ENCODE measurements around the gene SMC3.
A peak's percentile ranks its signal among the peaks of the same experiment; 100 is the strongest.

SMC3 gene

DNA sequence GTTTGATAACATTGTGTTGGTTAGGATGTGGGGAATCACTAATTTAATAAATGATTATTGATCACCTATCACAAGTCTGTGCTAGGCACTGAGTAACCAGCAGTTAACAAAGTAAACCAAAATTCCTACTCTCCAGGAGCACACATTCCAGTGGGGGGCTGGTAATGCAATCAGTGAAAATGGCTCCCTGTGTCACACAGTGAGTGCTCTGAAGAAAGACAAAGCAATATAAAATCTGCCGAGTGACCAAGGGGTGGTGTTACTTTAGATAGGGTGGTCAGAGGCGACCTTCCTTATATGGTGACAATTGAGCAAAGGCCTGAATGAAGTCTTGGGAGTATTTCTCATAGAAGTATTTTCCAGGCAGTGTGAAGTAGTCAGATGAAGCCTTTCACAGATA is 13.6 kb upstream of the SMC3 start:
- DNase-seq (ENCODE audit: low spot score) = no peak
- in situ Hi-C loops (cut with MboI; ENCODE audit: low sequenced_read_pairs, unreplicated experiment) = loop anchor here (5.0 kb wide), 1 partner anchor 247 kb away; no protein-coding TSS in a partner anchor
- TF ChIP-seq, protein P1, sequence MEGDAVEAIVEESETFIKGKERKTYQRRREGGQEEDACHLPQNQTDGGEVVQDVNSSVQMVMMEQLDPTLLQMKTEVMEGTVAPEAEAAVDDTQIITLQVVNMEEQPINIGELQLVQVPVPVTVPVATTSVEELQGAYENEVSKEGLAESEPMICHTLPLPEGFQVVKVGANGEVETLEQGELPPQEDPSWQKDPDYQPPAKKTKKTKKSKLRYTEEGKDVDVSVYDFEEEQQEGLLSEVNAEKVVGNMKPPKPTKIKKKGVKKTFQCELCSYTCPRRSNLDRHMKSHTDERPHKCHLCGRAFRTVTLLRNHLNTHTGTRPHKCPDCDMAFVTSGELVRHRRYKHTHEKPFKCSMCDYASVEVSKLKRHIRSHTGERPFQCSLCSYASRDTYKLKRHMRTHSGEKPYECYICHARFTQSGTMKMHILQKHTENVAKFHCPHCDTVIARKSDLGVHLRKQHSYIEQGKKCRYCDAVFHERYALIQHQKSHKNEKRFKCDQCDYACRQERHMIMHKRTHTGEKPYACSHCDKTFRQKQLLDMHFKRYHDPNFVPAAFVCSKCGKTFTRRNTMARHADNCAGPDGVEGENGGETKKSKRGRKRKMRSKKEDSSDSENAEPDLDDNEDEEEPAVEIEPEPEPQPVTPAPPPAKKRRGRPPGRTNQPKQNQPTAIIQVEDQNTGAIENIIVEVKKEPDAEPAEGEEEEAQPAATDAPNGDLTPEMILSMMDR (IDR thresholded peaks at IDR 0.05; ENCODE audit: borderline replicate concordance, control extremely low read depth, extremely low read depth, insufficient read depth, missing control alignments) = no peak

DNA sequence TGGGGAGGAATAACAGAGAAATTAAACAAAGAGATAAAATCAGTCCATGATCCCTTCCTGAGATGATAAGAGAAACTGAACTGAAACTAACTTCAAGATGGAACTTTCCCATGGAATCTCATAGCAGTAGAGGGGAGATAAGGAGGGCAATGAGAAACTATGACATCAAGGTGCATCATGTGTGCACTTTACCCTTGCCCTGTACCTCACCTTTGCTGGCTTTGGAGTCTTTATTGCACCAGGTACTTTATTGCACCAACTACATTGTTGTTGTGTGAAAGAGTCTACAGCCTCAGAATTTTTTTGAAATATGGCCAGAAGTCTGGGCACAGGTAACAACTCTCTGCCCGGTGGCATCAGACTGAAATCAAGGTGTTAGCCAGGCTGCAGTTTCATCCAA is 11.2 kb upstream of the SMC3 start:
- DNase-seq (ENCODE audit: low spot score) = no peak
- TF ChIP-seq, protein P1 (IDR thresholded peaks at IDR 0.05; ENCODE audit: borderline replicate concordance, control extremely low read depth, extremely low read depth, insufficient read depth, missing control alignments) = no peak
- in situ Hi-C loops (cut with MboI; ENCODE audit: low sequenced_read_pairs, unreplicated experiment) = no loop called here

DNA sequence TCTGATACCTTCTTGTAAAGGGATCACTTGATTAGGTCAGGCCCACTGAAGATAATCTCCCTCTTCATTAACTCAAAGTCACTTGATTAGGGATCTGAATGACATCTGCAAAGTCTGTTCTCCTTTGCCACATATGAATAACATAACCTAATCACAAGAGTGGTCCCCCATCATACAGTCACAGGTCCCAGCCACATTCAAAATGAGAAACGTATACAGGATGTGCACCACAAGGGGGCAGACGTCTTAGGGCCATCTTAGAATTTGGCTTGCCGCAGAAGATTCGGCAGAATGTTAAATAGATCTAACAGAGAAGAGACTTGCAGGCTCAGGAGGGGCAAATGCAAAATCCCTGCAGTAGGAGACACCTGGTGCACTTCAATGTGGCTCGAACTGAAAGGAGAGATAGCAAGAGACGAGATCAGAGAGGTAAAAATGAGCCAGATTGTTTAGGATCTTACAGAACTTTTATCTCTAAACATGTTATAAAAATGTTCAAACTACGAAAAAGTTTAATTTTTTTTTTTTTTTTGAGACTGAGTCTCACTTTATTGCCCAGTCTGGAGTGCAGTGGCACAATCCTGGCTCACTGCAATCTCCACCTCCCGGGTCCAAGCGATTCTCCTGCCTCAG is 10.4 kb upstream of the SMC3 start:
- in situ Hi-C loops (cut with MboI; ENCODE audit: low sequenced_read_pairs, unreplicated experiment) = no loop called here
- DNase-seq (ENCODE audit: low spot score) = peak; percentile 55
- TF ChIP-seq, protein P1 (IDR thresholded peaks at IDR 0.05; ENCODE audit: borderline replicate concordance, control extremely low read depth, extremely low read depth, insufficient read depth, missing control alignments) = peak; percentile 50

DNA sequence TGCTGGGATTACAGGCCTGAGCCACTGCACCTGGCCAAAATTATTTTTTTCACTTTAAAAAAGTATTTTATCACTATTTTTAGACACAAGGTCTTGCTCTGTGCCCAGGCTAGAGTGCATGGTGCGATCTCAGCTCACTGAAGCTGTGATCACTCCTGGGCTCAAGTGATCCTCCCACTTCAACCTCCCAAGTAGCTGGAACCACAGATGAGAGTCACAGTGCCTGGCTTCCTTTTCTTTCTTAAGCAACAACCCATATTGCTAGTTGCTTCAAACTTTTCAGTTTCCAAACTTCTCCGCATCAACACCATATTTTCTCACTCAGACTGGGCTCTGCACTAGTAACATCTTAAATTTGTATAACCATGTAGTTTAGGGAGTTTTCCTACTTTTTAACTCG is 9.5 kb upstream of the SMC3 start:
- in situ Hi-C loops (cut with MboI; ENCODE audit: low sequenced_read_pairs, unreplicated experiment) = no loop called here
- TF ChIP-seq, protein P1 (IDR thresholded peaks at IDR 0.05; ENCODE audit: borderline replicate concordance, control extremely low read depth, extremely low read depth, insufficient read depth, missing control alignments) = no peak
- DNase-seq (ENCODE audit: low spot score) = no peak

DNA sequence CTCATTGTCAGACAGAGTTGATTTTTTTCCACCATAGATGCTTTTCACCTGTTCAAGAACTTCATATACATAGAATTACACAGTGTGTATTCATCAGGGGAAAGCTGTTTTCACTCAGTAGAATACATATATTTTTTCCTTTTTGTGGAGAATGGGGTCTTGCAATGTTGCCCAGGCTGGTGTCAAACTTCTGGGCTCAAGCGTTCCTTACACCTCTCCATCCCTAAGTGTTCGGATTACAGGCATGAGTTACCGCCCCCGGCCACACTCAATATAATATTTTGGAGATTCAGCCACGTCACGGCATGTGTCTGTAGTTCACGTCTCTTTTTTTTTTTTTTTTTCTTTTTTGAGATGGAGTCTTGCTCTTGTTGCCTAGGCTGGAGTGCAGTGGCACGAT is 7.5 kb upstream of the SMC3 start:
- TF ChIP-seq, protein P1 (IDR thresholded peaks at IDR 0.05; ENCODE audit: borderline replicate concordance, control extremely low read depth, extremely low read depth, insufficient read depth, missing control alignments) = no peak
- in situ Hi-C loops (cut with MboI; ENCODE audit: low sequenced_read_pairs, unreplicated experiment) = no loop called here
- DNase-seq (ENCODE audit: low spot score) = no peak

DNA sequence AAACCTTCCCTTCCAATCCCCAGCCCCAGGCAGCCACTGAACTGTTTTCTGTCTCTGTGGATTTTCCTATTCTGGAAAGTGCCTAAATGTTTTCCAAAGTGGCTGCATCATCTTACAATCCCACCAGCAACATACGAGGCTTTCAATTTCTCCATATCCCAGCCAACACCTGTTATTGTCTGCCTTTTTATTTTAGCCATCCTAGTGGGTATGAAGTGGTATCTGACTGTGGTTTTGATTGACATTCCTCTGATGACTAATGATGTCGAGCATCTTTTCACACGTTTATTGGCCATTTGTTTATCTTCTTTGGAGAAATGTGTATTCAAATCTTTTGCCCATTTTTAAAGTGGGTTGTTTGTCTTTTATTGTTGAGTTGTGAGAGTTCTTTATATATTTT is 6.2 kb upstream of the SMC3 start:
- DNase-seq (ENCODE audit: low spot score) = no peak
- in situ Hi-C loops (cut with MboI; ENCODE audit: low sequenced_read_pairs, unreplicated experiment) = no loop called here

More for the DNA sequence above, 6.2 kb upstream of the SMC3 start:
- TF ChIP-seq, protein P1 (IDR thresholded peaks at IDR 0.05; ENCODE audit: borderline replicate concordance, control extremely low read depth, extremely low read depth, insufficient read depth, missing control alignments) = no peak

Measured in GM13976 (cell line).